ENCODE measurements around the gene TFF1. TPM values are rescaled to one million over a fixed set of nuclear protein-coding genes. Genes with fewer than 3 reads are reported as not detected.

The TFF1 gene
- total and polyA plus RNA-seq, 12 donors = not detected

DNA sequence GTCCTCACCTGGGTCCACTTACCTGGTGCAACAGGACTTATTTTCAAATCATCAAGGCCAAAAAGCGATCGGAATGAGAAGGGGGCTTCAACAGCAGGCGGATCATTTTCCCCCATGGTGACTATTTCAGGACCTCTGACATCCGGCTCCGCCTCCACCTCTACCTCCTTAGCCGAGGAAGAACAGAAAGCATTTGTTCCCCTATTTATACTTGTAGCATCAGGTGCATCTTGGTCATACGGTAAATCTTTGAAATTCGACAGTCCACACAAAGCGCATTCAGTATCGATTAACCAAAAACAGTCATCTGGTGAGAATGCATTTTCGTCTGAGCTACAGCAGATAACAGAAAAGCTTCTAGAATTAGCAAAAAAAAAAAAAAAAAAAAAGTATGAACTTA lies 29.0 kb upstream of the TFF1 start:
- WGBS, 2 donors = 92 to 93% methylated on average over 11 of the region's 11 CpGs
- H3K4me1 ChIP-seq = peaks cover 0 to 10% (median 0%) of the 10 kb centered on the region in 9 donors
- ATAC-seq = no peak
- H3K27ac ChIP-seq = no peak overlapping the region
- intact Hi-C loops (cut with DNase I) = no loop called here
- no peaks in the 10 kb centered on the region for H3K9me3 ChIP-seq
- TF ChIP-seq, protein P1, sequence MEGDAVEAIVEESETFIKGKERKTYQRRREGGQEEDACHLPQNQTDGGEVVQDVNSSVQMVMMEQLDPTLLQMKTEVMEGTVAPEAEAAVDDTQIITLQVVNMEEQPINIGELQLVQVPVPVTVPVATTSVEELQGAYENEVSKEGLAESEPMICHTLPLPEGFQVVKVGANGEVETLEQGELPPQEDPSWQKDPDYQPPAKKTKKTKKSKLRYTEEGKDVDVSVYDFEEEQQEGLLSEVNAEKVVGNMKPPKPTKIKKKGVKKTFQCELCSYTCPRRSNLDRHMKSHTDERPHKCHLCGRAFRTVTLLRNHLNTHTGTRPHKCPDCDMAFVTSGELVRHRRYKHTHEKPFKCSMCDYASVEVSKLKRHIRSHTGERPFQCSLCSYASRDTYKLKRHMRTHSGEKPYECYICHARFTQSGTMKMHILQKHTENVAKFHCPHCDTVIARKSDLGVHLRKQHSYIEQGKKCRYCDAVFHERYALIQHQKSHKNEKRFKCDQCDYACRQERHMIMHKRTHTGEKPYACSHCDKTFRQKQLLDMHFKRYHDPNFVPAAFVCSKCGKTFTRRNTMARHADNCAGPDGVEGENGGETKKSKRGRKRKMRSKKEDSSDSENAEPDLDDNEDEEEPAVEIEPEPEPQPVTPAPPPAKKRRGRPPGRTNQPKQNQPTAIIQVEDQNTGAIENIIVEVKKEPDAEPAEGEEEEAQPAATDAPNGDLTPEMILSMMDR (IDR thresholded peaks at IDR 0.05) = no peak
- H3K36me3 ChIP-seq = no peaks in the 10 kb centered on the region
- H3K27me3 ChIP-seq = peaks cover 0 to 6% (median 0%) of the 10 kb centered on the region in 7 donors
- no peak for DNase-seq
- H3K4me3 ChIP-seq = no peak overlapping the region

DNA sequence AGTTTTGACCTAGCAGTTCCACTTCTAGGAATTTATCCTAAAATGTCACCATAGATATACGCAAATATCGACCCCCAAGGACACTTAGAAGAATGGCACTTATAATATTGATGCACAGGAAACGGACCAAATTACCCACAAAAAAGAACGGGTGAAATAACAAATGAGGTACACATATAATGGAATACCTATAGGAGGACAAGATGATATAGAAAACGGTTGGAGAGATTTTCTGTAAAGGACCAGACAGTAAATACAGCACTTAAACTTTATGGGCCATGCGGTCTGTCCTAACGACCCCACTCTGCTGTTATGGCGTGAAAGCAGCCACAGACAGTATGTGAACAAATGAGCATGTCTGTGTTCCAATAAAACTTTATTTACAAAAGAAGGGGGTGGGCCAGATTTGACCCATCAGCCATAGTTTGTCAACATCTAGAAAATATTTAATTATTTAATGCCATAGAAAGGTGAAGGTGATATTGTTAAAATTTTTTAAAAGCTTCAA lies 27.2 kb upstream of the TFF1 start:
- DNase-seq (no peak), ATAC-seq (no peak)
- WGBS, 2 donors = 77 to 83% methylated on average over 8 of the region's 8 CpGs
- H3K27me3 ChIP-seq = peaks cover 0 to 11% (median 0%) of the 10 kb centered on the region in 7 donors
- TF ChIP-seq, protein P1 (IDR thresholded peaks at IDR 0.05) = no peak
- H3K9me3 ChIP-seq = no peaks in the 10 kb centered on the region
- intact Hi-C loops (cut with DNase I) = loop anchor here in 1 of 10 donors (5.0 kb wide), 1 partner anchor 579 kb away; the partner anchor contains the start of gene PKNOX1
- no peaks in the 10 kb centered on the region for H3K36me3 ChIP-seq
- peaks cover 0 to 13% (median 0%) of the 10 kb centered on the region in 9 donors for H3K4me1 ChIP-seq
- H3K27ac ChIP-seq = no peak overlapping the region
- no peak overlapping the region for H3K4me3 ChIP-seq

DNA sequence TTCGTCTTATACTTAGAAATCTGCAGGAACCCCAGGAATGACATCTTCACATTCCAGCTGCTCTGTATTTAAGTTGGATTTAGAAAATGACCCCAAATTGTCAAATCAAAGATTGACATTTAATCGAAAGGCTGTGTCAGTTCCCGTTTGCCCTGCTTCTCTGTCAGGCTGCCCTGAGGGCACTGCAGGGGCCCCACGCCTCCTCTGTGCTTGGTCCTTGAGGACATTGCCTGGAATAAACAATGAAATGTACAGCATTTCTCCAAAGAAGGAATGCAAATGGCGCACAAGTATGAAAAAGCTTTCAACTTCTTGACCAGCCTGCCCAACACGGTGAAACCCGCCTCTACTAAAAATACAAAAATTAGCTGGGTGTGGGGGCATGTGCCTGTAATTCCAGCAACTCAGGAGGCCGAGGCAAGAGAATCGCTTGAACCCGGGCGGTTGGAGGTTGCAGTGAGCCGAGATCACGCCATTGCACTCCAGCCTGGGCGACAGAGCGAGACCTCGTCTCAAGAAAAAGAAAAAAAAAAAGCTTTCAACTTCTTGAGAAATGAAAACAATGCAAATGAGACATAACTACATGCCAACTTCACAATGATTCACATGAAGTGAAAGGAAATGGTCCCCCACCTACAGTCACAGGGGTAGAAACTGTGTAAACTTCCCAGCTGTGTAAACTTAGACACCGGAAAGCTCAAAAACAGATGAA lies 26.6 kb upstream of the TFF1 start:
- Histone ChIP-seq H3K27ac (no peak overlapping the region), H3K9me3 (no peaks in the 10 kb centered on the region), H3K4me3 (no peak overlapping the region), H3K27me3 (peaks cover 0 to 11% (median 0%) of the 10 kb centered on the region in 7 donors), H3K36me3 (no peaks in the 10 kb centered on the region), H3K4me1 (peaks cover 0 to 13% (median 0%) of the 10 kb centered on the region in 9 donors)
- ATAC-seq = peak in 2 of 8 donors; percentile 52 to 61
- DNase-seq = no peak
- intact Hi-C loops (cut with DNase I) = loop anchor here in 1 of 10 donors (5.0 kb wide), 1 partner anchor 579 kb away; the partner anchor contains the start of gene PKNOX1
- TF ChIP-seq, protein P1 (IDR thresholded peaks at IDR 0.05) = no peak
- 75 to 78% methylated on average over 17 of the region's 17 CpGs for WGBS, 2 donors

DNA sequence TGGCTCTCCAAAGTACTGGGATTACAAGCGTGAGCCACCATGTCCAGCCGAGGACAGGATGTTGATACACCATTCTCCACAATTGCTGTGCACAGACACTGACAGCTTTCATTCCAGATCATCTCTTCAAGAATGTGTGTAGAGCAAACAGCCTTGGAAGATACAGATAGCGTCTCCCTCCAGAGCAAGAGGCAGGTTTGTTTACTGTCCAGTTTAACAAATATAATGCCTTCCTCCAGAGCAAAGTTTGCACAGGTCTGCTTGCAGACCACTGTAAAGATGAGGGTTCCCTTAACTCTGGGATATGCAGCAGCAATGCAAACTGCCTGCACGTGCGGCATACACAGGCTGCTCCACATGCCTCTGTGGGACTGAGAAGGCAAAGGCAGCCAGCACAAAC lies 25.0 kb upstream of the TFF1 start:
- intact Hi-C loops (cut with DNase I) = loop anchor here in 1 of 10 donors (5.0 kb wide), 1 partner anchor 581 kb away; the partner anchor contains the start of gene PKNOX1
- peaks cover 0 to 14% (median 0%) of the 10 kb centered on the region in 7 donors for H3K27me3 ChIP-seq
- no peak for DNase-seq
- no peaks in the 10 kb centered on the region for H3K9me3 ChIP-seq
- no peak overlapping the region for H3K4me3 ChIP-seq
- ATAC-seq = no peak
- TF ChIP-seq, protein P1 (IDR thresholded peaks at IDR 0.05) = no peak
- no peak overlapping the region for H3K27ac ChIP-seq
- 87 to 89% methylated on average over 5 of the region's 5 CpGs for WGBS, 2 donors
- H3K36me3 ChIP-seq = no peaks in the 10 kb centered on the region
- H3K4me1 ChIP-seq = peaks cover 0 to 13% (median 0%) of the 10 kb centered on the region in 9 donors
